Skeletal muscle cell (primary cell): Measurements from ENCODE around the gene CFAP100.

ENCODE experiments used
- DNase-seq: peaks from one replicate; pipeline ENCODE4 v3.0.0-alpha.2; 2010; ENCODE audit warnings: low read depth
- H3K4me3 ChIP-seq: 2 replicates; pipeline ENCODE4 v1.5.1; 2011; ENCODE audit warnings: low read depth, mild to moderate bottlenecking, control low read depth, low read length, moderate library complexity

The CFAP100 gene

DNA sequence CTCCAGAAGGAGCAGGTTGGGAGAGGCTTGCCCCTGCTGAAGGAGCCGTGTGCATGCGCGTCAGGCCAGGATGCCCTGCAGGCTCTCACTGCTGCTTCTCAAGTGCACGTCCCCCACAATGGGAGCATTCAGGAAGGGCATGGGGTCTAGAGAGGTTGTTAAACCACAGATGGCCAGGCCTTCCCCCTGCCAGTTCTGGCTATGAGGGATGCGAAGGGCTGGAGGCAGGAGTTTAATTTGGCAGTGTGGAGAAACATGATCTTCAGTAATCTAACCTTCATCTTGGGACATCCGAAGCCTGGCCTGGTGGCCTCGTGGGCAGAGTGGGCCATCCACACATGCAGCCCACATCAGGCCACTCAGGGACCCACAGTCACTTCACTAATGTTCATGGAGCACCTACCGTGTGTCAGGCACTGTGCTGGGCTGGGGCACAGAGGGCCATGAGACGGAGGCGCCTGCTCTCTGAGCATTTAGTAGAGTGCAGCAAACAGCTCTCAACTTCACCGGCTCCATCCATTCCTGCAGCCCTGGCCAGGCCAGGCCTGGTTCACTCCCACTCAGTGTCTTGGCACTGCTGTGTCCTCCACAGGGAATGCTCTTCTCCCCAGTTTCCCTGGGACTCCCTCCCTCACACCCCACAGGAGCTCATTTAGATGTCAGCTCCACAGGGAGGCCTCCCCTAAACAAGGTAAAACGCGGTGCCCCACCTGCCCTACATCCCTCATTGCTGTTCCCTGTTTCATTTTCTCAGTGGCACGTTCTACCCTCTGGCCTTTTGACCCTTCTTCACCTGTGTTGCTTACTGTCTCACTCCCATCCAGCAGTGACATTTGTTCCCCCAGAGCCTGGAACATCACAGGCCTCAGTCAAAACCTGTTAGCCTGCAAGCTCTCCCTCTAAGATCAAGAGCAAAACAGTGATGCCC, 4.0 kb downstream of the CFAP100 start:
- DNase-seq = no peak
- no peak overlapping the region for H3K4me3 ChIP-seq

DNA sequence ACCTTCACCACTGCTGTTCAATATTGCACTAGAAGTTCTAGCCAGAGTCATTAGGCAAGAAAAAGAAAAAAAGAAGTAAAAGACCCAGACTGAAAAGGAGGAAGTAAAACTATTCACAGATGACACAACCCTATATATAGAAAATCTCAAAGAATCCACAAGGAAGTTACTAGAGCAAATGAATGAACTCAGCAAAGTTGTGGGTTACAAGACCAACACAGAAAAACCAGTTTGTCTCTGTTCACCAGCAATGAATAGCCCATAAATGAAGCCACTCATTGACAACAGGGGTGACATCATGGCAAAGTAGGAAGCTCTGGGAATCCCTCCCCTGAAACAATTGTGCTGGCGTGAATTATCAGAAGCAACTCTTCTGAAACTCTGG, 4.6 kb downstream of the CFAP100 start:
- no peak overlapping the region for H3K4me3 ChIP-seq
- DNase-seq = no peak

- H3K4me3 ChIP-seq = no peak overlapping the region
- no peak for DNase-seq
These were observed 5.0 kb downstream of the CFAP100 start for GRCh38 chr3:126399756-126400155.

DNA sequence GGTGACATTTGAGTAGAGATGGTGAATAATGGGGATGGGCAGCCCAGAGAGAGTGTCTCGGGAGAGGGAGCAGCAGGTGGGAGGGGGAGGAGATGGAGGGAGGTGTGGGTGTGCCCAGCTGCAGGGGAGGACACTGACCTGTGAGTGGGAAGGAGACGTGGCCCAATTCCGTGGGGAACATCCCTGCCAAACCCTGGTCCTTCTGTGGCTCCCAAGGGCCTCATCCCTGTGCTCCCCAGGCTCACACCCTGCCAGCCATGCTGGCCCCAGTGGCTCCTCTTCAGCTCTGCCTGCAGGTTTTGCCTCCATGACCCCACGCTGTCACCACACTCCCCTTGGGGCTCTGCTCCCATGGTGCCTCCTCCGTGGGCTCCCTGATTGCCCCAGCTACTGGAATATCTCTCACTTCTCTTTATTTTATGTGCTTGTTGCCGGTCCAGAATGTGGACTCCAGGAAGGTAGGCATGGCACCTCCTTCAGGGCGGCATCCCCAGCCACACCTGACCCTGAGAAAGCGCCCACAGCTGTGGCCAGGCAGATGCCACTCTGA, 7.0 kb downstream of the CFAP100 start:
- no peak overlapping the region for H3K4me3 ChIP-seq
- DNase-seq = no peak

GRCh38 chr3:126402178-126402577, 7.5 kb downstream of the CFAP100 start:
- no peak for DNase-seq
- H3K4me3 ChIP-seq = no peak overlapping the region

GRCh38 chr3:126402666-126403302, 8.1 kb downstream of the CFAP100 start:
- no peak for DNase-seq
- no peak overlapping the region for H3K4me3 ChIP-seq

- no peak for DNase-seq
- no peak overlapping the region for H3K4me3 ChIP-seq
These were observed 11.9 kb downstream of the CFAP100 start for GRCh38 chr3:126406389-126407296.

GRCh38 chr3:126407412-126408044, 12.8 kb downstream of the CFAP100 start:
- no peak overlapping the region for H3K4me3 ChIP-seq
- DNase-seq = no peak

- H3K4me3 ChIP-seq = no peak overlapping the region
- DNase-seq = no peak
These were observed 13.4 kb downstream of the CFAP100 start for GRCh38 chr3:126408099-126408498.

DNA sequence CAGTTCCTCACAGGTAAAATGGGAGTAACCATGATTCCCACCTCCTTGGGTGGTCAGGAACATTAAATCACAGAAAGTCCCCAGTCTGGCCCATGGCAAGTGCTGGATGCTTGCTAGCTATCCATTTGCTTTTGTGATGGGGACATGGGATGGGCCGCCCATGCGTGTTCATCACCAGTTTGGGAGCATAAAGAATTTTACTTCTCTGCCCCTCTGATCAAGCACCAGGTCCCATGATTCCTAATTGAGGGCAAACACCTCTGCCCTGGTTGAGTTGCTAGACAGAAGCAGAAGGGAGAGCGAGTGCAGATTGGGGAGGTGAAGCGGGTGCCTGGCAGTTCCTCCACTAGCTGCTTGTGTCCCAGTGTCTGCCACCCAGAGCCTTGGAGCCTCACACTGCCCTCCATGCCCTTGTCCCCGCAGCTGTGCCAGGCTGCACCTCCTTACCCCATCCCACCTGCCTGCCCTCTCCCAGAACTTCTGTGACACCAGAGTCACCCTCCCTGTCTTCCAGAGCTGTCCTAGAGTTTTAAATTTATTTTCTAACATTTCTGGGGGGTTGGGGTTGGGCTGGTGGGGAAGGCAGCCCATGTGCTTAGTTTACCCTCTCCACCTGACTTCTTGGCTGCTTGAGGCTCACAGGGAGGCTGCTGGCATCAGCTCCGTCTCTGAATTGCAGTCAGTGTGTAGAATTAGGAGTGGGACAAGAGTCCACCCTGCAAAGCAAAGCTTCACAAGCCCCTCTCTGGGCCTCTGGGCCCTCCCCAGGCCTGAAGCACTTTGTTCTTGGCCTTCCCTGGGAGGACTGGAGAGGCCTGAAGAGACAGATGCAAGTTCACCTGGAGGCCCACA, 18.4 kb downstream of the CFAP100 start:
- no peak for DNase-seq
- no peak overlapping the region for H3K4me3 ChIP-seq

GRCh38 chr3:126413693-126414080, 19.0 kb downstream of the CFAP100 start:
- no peak overlapping the region for H3K4me3 ChIP-seq
- DNase-seq = no peak

GRCh38 chr3:126414406-126414805, 19.7 kb downstream of the CFAP100 start:
- no peak overlapping the region for H3K4me3 ChIP-seq
- no peak for DNase-seq

- no peak for DNase-seq
These were observed 20.4 kb downstream of the CFAP100 start for GRCh38 chr3:126414961-126415660.

GRCh38 chr3:126415661-126416591, 21.2 kb downstream of the CFAP100 start:
- no peak for DNase-seq
- H3K4me3 ChIP-seq = no peak overlapping the region

More at GRCh38 chr3:126414961-126415660, 20.4 kb downstream of the CFAP100 start:
- no peak overlapping the region for H3K4me3 ChIP-seq

DNA sequence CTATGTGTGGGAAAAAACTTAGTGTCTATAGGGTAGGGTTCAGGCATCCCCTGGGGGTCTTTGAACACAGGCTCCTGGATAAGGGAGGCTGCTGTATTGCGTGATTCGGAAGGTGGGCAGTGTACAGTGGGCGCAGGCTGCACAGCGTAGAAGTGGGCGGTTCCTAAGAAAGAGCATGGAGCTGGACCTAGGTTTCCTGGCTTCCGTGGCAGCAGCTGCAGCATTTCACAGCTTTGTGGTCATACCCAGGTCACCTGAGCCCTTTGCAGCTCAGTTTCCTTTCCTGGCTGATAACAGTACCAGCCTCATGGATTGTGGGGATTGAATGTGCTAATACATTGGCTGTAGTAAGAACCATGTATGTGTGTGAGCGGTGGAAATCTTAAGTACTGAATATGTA, 22.2 kb downstream of the CFAP100 start:
- H3K4me3 ChIP-seq = no peak overlapping the region
- no peak for DNase-seq

DNA sequence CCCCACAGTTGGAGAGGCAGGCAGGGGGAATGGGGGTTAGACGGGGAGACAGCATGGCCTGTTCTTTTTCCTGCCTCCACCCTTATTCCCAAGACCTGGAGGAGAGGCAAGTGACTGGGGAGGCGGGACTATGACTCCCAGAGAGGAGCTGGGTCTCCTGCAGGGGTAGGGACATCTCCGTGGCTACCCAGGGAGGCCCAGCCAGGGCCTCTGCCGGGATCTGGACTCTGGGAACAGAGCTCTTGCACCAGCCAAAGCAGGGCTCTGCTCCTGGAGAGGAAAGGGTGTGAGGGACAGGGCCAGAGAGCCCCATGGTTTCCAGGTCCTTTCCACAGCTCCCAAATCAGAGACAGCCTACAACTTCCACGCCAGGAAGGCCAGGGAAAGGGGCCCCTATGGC, 22.8 kb downstream of the CFAP100 start:
- H3K4me3 ChIP-seq = no peak overlapping the region
- DNase-seq = no peak
